K562 (cell line): Measurements from ENCODE around the gene HS3ST4. TPM values are rescaled to one million over a fixed set of nuclear protein-coding genes. Genes with fewer than 3 reads are reported as not detected.

Experiments used
- ATAC-seq: fragments of 200-7000 bp; cut with Tn5 transposase; 3 replicates; pipeline ENCODE4 v1.9.1; 2020; ENCODE audit warnings: moderate library complexity
- BruUV-seq: library from RNA; stranded (reverse); fragments of 400-500 nt; replicated peaks from 2 replicates; lab custom pipeline; 2021; lab: Mats Ljungman, UMichigan
- CTCF ChIA-PET: fragments of 300-600 bp; formaldehyde crosslinking; extraction: SDS; loops from one replicate; lab custom pipeline; 2021; ENCODE audit warnings: low intra/inter-chr PET ratio; lab: Yijun Ruan, JAX
- POLR2A ChIA-PET: fragments of 300-600, 350-650 bp; sonication (Branson Sonifier 250); formaldehyde crosslinking; extraction: SDS; loops from one replicate; lab custom pipeline; 2021; ENCODE audit warnings: antibody characterized with exemption, inconsistent platforms; lab: Yijun Ruan, JAX
- DNase-seq, 4 experiments: peaks; one replicate each; pipeline versions ENCODE4 v3.0.0 to v3.0.0-alpha.2; 2011 to 2018; ENCODE audit warnings: low spot score in 3 of 4, mixed read lengths in 3 of 4; ENCODE audit errors: extremely low read depth in 1 of 4
- FAIRE-seq: peaks from 2 replicates; lab custom pipeline; 2011; peaks lifted over from hg19 to GRCh38; lab: Jason Lieb, UNC
- H2AFZ ChIP-seq: 2 replicates; pipeline ENCODE4 v1.6.0; 2011; ENCODE audit warnings: low read depth, low read length, control low read depth, inconsistent platforms
- H3K27ac ChIP-seq: fragments of 200-600 bp; 3 replicates; pipeline ENCODE4 v1.8.0; 2011; ENCODE audit warnings: low read depth, mild to moderate bottlenecking, control low read depth, inconsistent platforms, low read length, moderate library complexity, mixed read lengths; ENCODE audit errors: extremely low read depth
- H3K27me3 ChIP-seq, 2 experiments: fragments of 300-600 bp in 1 of 2; 2 replicates in 1 of 2; 3 replicates in 1 of 2; pipeline versions ENCODE4 v1.6.0 to v1.8.0; 2011; ENCODE audit warnings: inconsistent platforms in 2 of 2, low read length in 2 of 2, mild to moderate bottlenecking in 1 of 2, mixed read lengths in 1 of 2, moderate library complexity in 1 of 2; ENCODE audit not compliant: control insufficient read depth in 2 of 2, insufficient read depth in 2 of 2
- H3K36me3 ChIP-seq: fragments of 300-600 bp; 3 replicates; pipeline ENCODE4 v1.8.0; 2011; ENCODE audit warnings: mild to moderate bottlenecking, low read length, inconsistent platforms; ENCODE audit not compliant: control insufficient read depth, insufficient read depth
- H3K4me1 ChIP-seq, 2 experiments: fragments of 200-600 bp in 1 of 2; replicated peaks in 1 of 2; 2 replicates in 1 of 2; 3 replicates in 1 of 2; pipeline versions ENCODE4 v1.5.1 to v1.8.0; 2011; ENCODE audit warnings: inconsistent platforms in 2 of 2, low read length in 2 of 2, mild to moderate bottlenecking in 1 of 2, mixed read lengths in 1 of 2, moderate library complexity in 1 of 2; ENCODE audit not compliant: control insufficient read depth in 2 of 2, insufficient read depth in 2 of 2
- H3K4me2 ChIP-seq: 2 replicates; pipeline ENCODE4 v1.6.1; 2011; ENCODE audit warnings: low read length, control low read depth, inconsistent platforms, mixed read lengths; ENCODE audit not compliant: insufficient read depth
- H3K4me3 ChIP-seq: fragments of 200-600 bp; sonication (generic), shearing (Covaris generic); 2 replicates; pipeline ENCODE4 v1.5.1; 2016; ENCODE audit warnings: control low read depth, inconsistent platforms
- H3K79me2 ChIP-seq: fragments of 200-600 bp; 3 replicates; pipeline ENCODE4 v1.8.0; 2011; ENCODE audit warnings: low read length, inconsistent platforms; ENCODE audit not compliant: control insufficient read depth, insufficient read depth
- H3K9ac ChIP-seq, 2 experiments: 2 replicates each; pipeline versions ENCODE4 v1.6.0 to v1.6.1; 2011; ENCODE audit warnings: low read depth in 2 of 2, low read length in 2 of 2, control low read depth in 1 of 2, inconsistent platforms in 1 of 2, mild to moderate bottlenecking in 1 of 2, mixed read lengths in 1 of 2; ENCODE audit not compliant: insufficient read depth in 1 of 2
- H3K9me1 ChIP-seq: one replicate; pipeline ENCODE4 v1.6.0; 2011; ENCODE audit warnings: inconsistent platforms, mild to moderate bottlenecking, low read length, moderate library complexity; ENCODE audit not compliant: control insufficient read depth, insufficient read depth
- H3K9me3 ChIP-seq: replicated peaks from 2 replicates; pipeline ENCODE4 v1.5.1; 2011; ENCODE audit warnings: low read depth, low read length, inconsistent platforms; ENCODE audit not compliant: control insufficient read depth, insufficient read depth
- H4K20me1 ChIP-seq: replicated peaks from 2 replicates; pipeline ENCODE4 v1.6.1; 2011; ENCODE audit warnings: low read length, inconsistent platforms, mixed read lengths; ENCODE audit not compliant: control insufficient read depth, insufficient read depth
- KAT8 ChIP-seq: fragments of 450-650 bp; IDR thresholded peaks from 2 replicates; pipeline ENCODE4 v1.6.1; 2016; ENCODE audit warnings: low read depth, mild to moderate bottlenecking
- NFIC ChIP-seq: fragments of 450-650 bp; IDR thresholded peaks from 2 replicates; pipeline ENCODE4 v1.6.1; 2017; ENCODE audit warnings: mild to moderate bottlenecking, inconsistent platforms
- SETDB1 ChIP-seq: IDR thresholded peaks from one replicate; pipeline ENCODE4 v1.6.1; 2012; ENCODE audit warnings: low read length, control low read depth, inconsistent platforms
- ZNF143 ChIP-seq: sonication (generic); formaldehyde crosslinking; IDR thresholded peaks from 2 replicates; pipeline ENCODE4 v1.9.0; 2022; ENCODE audit warnings: mild to moderate bottlenecking, missing genetic modification reagents
- WGBS: fragments of 100-300 bp; shearing (Covaris generic); methylation state at CpG from one replicate; pipeline ENCODE4 v1.1.6; 2016; ENCODE audit warnings: low coverage, mixed read lengths; ENCODE audit not compliant: insufficient coverage; ENCODE audit errors: missing lambda C conversion rate; 5-methylcytosine and 5-hydroxymethylcytosine counted together
- in situ Hi-C: fragments of 300-500 bp; cut with MboI; formaldehyde crosslinking; loops from 4 replicates; pipeline ENCODE4 v1.15.0; 2018; ENCODE audit warnings: inconsistent platforms, mixed read lengths
- intact Hi-C: fragments of 100-400 bp; cut with micrococcal nuclease; formaldehyde crosslinking; loops from 2 replicates; pipeline ENCODE4 v1.14.2; 2022
- polyA plus RNA-seq, 8 experiments: library from polyadenylated mRNA; depleted of rRNA in 4 of 8; stranded (reverse) in 5 of 8; unstranded in 3 of 8; fragments of >200 nt; fragmentation: Nextera tagmentation in 2 of 8; fragmentation: Illumina TruSeq in 1 of 8; extraction: Ambion mirVana in 2 of 8; extraction: Trizol in 1 of 8; gene quantifications; 2 replicates each; pipeline versions ENCODE4 v1.2.1 to v1.2.3, GENCODE V29; 2011 to 2014; ENCODE audit warnings: inconsistent platforms in 1 of 8, missing spikeins in 1 of 8
- total RNA-seq, 7 experiments: library from RNA; depleted of rRNA in 6 of 7; stranded (reverse); fragments of >200 nt in 6 of 7; fragmentation: Illumina TruSeq in 2 of 7; extraction: Trizol in 2 of 7; gene quantifications; 2 replicates each; pipeline versions ENCODE4 v1.2.1 to v1.2.3, GENCODE V29; 2011 to 2021; ENCODE audit warnings: low replicate concordance in 1 of 7
- TF ChIP-seq, protein P1 (sequence below): fragments of 450-650 bp; IDR thresholded peaks from 2 replicates; pipeline ENCODE4 v1.6.1; 2018; ENCODE audit not compliant: partially characterized antibody
- TF ChIP-seq, protein P2 (sequence below): fragments of 250-450 bp; sonication (Bioruptor Pico); IDR thresholded peaks from 2 replicates; pipeline ENCODE4 v1.4.0; 2020; ENCODE audit warnings: borderline replicate concordance

The HS3ST4 gene
- total and polyA plus RNA-seq, 9 of the 15 experiments (the other 6 are each of a cell fraction or from before 2014, with no cell fraction given) = not detected

DNA sequence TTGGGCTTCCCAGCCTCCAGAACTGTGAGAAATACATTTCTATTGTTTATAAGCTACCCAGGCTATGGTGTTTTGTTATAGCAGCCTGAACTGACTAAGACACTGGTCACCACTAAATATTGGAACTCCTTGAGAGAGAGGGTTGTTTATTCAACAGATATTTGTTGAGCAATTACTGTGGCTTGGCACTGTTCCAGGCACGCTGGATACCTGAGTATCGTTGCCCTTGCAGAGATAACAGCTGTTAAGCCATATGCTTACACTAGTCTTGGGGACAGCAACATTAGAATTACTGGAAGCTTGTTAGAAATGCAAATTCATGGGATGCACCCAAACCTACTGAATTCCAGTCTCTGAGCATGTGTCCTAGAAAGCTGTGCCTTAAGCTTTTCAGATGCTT lies 230.7 kb downstream of the HS3ST4 start:
- BruUV-seq = no TSS peak
- FAIRE-seq = no peak
- POLR2A ChIA-PET = no interaction called here

More for the DNA sequence above, 230.7 kb downstream of the HS3ST4 start:
- intact Hi-C loops (no loop called here), in situ Hi-C loops (no loop called here)
- Histone ChIP-seq H3K79me2 (no peaks in the 10 kb centered on the region), H3K9ac (no peak overlapping the region), H3K4me1 (no peaks in the 10 kb centered on the region), H3K36me3 (no peaks in the 10 kb centered on the region), H2AFZ (no peak overlapping the region), H3K9me3 (no peaks in the 10 kb centered on the region), H3K4me3 (no peak overlapping the region), H3K27ac (no peak overlapping the region), H3K9me1 (no peaks in the 10 kb centered on the region), H3K4me2 (no peak overlapping the region), H4K20me1 (no peaks in the 10 kb centered on the region), H3K27me3 (no peaks in the 10 kb centered on the region; a peak in 1 of 5 replicates)
- WGBS = 0% methylated on average over 2 of the region's 2 CpGs
- no peak for DNase-seq
- CTCF ChIA-PET = no interaction called here
- no peak for ATAC-seq
- TF ChIP-seq, protein P1, sequence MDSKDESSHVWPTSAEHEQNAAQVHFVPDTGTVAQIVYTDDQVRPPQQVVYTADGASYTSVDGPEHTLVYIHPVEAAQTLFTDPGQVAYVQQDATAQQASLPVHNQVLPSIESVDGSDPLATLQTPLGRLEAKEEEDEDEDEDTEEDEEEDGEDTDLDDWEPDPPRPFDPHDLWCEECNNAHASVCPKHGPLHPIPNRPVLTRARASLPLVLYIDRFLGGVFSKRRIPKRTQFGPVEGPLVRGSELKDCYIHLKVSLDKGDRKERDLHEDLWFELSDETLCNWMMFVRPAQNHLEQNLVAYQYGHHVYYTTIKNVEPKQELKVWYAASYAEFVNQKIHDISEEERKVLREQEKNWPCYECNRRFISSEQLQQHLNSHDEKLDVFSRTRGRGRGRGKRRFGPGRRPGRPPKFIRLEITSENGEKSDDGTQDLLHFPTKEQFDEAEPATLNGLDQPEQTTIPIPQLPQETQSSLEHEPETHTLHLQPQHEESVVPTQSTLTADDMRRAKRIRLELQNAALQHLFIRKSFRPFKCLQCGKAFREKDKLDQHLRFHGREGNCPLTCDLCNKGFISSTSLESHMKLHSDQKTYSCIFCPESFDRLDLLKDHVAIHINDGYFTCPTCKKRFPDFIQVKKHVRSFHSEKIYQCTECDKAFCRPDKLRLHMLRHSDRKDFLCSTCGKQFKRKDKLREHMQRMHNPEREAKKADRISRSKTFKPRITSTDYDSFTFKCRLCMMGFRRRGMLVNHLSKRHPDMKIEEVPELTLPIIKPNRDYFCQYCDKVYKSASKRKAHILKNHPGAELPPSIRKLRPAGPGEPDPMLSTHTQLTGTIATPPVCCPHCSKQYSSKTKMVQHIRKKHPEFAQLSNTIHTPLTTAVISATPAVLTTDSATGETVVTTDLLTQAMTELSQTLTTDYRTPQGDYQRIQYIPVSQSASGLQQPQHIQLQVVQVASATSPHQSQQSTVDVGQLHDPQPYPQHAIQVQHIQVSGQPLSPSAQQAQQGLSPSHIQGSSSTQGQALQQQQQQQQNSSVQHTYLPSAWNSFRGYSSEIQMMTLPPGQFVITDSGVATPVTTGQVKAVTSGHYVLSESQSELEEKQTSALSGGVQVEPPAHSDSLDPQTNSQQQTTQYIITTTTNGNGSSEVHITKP = no peak
- no peak for TF ChIP-seq SETDB1
- peak; percentile 50 for TF ChIP-seq NFIC
- TF ChIP-seq ZNF143 (CRISPR knock-in tag) = no peak
- no peak for TF ChIP-seq KAT8
- TF ChIP-seq, protein P2, sequence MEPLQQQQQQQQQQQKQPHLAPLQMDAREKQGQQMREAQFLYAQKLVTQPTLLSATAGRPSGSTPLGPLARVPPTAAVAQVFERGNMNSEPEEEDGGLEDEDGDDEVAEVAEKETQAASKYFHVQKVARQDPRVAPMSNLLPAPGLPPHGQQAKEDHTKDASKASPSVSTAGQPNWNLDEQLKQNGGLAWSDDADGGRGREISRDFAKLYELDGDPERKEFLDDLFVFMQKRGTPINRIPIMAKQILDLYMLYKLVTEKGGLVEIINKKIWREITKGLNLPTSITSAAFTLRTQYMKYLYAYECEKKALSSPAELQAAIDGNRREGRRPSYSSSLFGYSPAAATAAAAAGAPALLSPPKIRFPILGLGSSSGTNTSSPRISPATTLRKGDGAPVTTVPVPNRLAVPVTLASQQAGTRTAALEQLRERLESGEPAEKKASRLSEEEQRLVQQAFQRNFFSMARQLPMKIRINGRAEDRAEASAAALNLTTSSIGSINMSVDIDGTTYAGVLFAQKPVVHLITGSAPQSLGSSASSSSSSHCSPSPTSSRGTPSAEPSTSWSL (CRISPR knock-in tag) = no peak
